Measurements from ENCODE around the gene CHRNA9. TPM values are rescaled to one million over a fixed set of nuclear protein-coding genes. Genes with fewer than 3 reads are reported as not detected.
A peak's percentile ranks its signal among the peaks of the same experiment; 100 is the strongest.

Gene CHRNA9
- total RNA-seq, 1 experiment from 2014 or later: 2.8 TPM

- no peak for DNase-seq
- Histone ChIP-seq H3K4me3 (ENCODE audit: insufficient read depth, low read depth, low read length) (no peak overlapping the region), H3K36me3 (replicated peaks; ENCODE audit: control insufficient read depth, insufficient read depth, low read length) (no peaks in the 10 kb centered on the region), H3K27me3 (ENCODE audit: control insufficient read depth, insufficient read depth, low read length) (no peaks in the 10 kb centered on the region)
These were observed 29.6 kb upstream of the CHRNA9 start for GRCh38 chr4:40305328-40306170.

GRCh38 chr4:40306226-40306625 lies 28.9 kb upstream of the CHRNA9 start:
- Histone ChIP-seq H3K4me3 (ENCODE audit: insufficient read depth, low read depth, low read length) (no peak overlapping the region), H3K36me3 (replicated peaks; ENCODE audit: control insufficient read depth, insufficient read depth, low read length) (no peaks in the 10 kb centered on the region), H3K27me3 (ENCODE audit: control insufficient read depth, insufficient read depth, low read length) (no peaks in the 10 kb centered on the region)
- no peak for DNase-seq

- H3K36me3 ChIP-seq (replicated peaks; ENCODE audit: control insufficient read depth, insufficient read depth, low read length): no peaks in the 10 kb centered on the region
- no peaks in the 10 kb centered on the region for H3K27me3 ChIP-seq (ENCODE audit: control insufficient read depth, insufficient read depth, low read length)
- no peak overlapping the region for H3K4me3 ChIP-seq (ENCODE audit: insufficient read depth, low read depth, low read length)
- DNase-seq: no peak
These were observed 28.2 kb upstream of the CHRNA9 start for GRCh38 chr4:40306976-40307375.

- Histone ChIP-seq H3K27me3 (ENCODE audit: control insufficient read depth, insufficient read depth, low read length) (no peaks in the 10 kb centered on the region), H3K36me3 (replicated peaks; ENCODE audit: control insufficient read depth, insufficient read depth, low read length) (no peaks in the 10 kb centered on the region), H3K4me3 (ENCODE audit: insufficient read depth, low read depth, low read length) (no peak overlapping the region)
- DNase-seq: no peak
These were observed 27.3 kb upstream of the CHRNA9 start for GRCh38 chr4:40307627-40308497.

- H3K27me3 ChIP-seq (ENCODE audit: control insufficient read depth, insufficient read depth, low read length): no peaks in the 10 kb centered on the region
- H3K4me3 ChIP-seq (ENCODE audit: insufficient read depth, low read depth, low read length): no peak overlapping the region
- DNase-seq: peak; percentile 28
- no peaks in the 10 kb centered on the region for H3K36me3 ChIP-seq (replicated peaks; ENCODE audit: control insufficient read depth, insufficient read depth, low read length)
These were observed 26.5 kb upstream of the CHRNA9 start for GRCh38 chr4:40308528-40309122.

GRCh38 chr4:40309250-40309774 lies 25.8 kb upstream of the CHRNA9 start:
- H3K36me3 ChIP-seq (replicated peaks; ENCODE audit: control insufficient read depth, insufficient read depth, low read length): no peaks in the 10 kb centered on the region
- H3K4me3 ChIP-seq (ENCODE audit: insufficient read depth, low read depth, low read length): no peak overlapping the region
- DNase-seq: peak; percentile 67
- H3K27me3 ChIP-seq (ENCODE audit: control insufficient read depth, insufficient read depth, low read length): no peaks in the 10 kb centered on the region

GRCh38 chr4:40310225-40310624 lies 24.9 kb upstream of the CHRNA9 start:
- DNase-seq: no peak
- Histone ChIP-seq H3K36me3 (replicated peaks; ENCODE audit: control insufficient read depth, insufficient read depth, low read length) (no peaks in the 10 kb centered on the region), H3K27me3 (ENCODE audit: control insufficient read depth, insufficient read depth, low read length) (no peaks in the 10 kb centered on the region), H3K4me3 (ENCODE audit: insufficient read depth, low read depth, low read length) (no peak overlapping the region)

GRCh38 chr4:40311811-40312346 lies 23.3 kb upstream of the CHRNA9 start:
- Histone ChIP-seq H3K27me3 (ENCODE audit: control insufficient read depth, insufficient read depth, low read length) (no peaks in the 10 kb centered on the region), H3K4me3 (ENCODE audit: insufficient read depth, low read depth, low read length) (no peak overlapping the region), H3K36me3 (replicated peaks; ENCODE audit: control insufficient read depth, insufficient read depth, low read length) (no peaks in the 10 kb centered on the region)
- DNase-seq: no peak

GRCh38 chr4:40314951-40315350 lies 20.2 kb upstream of the CHRNA9 start:
- Histone ChIP-seq H3K36me3 (replicated peaks; ENCODE audit: control insufficient read depth, insufficient read depth, low read length) (no peaks in the 10 kb centered on the region), H3K4me3 (ENCODE audit: insufficient read depth, low read depth, low read length) (no peak overlapping the region), H3K27me3 (ENCODE audit: control insufficient read depth, insufficient read depth, low read length) (no peaks in the 10 kb centered on the region)
- no peak for DNase-seq

- DNase-seq: no peak
- Histone ChIP-seq H3K4me3 (ENCODE audit: insufficient read depth, low read depth, low read length) (no peak overlapping the region), H3K27me3 (ENCODE audit: control insufficient read depth, insufficient read depth, low read length) (no peaks in the 10 kb centered on the region), H3K36me3 (replicated peaks; ENCODE audit: control insufficient read depth, insufficient read depth, low read length) (no peaks in the 10 kb centered on the region)
These were observed 18.8 kb upstream of the CHRNA9 start for GRCh38 chr4:40316333-40316781.

- DNase-seq: peak; percentile 43
- Histone ChIP-seq H3K4me3 (ENCODE audit: insufficient read depth, low read depth, low read length) (no peak overlapping the region), H3K36me3 (replicated peaks; ENCODE audit: control insufficient read depth, insufficient read depth, low read length) (no peaks in the 10 kb centered on the region), H3K27me3 (ENCODE audit: control insufficient read depth, insufficient read depth, low read length) (no peaks in the 10 kb centered on the region)
These were observed 18.1 kb upstream of the CHRNA9 start for GRCh38 chr4:40316782-40317635.

GRCh38 chr4:40317916-40318658 lies 17.0 kb upstream of the CHRNA9 start:
- Histone ChIP-seq H3K36me3 (replicated peaks; ENCODE audit: control insufficient read depth, insufficient read depth, low read length) (no peaks in the 10 kb centered on the region), H3K27me3 (ENCODE audit: control insufficient read depth, insufficient read depth, low read length) (no peaks in the 10 kb centered on the region), H3K4me3 (ENCODE audit: insufficient read depth, low read depth, low read length) (no peak overlapping the region)
- DNase-seq: no peak
